ENCODE results near the gene S1PR5. TPM values are rescaled to one million over a fixed set of nuclear protein-coding genes. Genes with fewer than 3 reads are reported as not detected.

The S1PR5 gene
- polyA plus RNA-seq, 1 donor (not counting 4 experiments of a cell fraction or from before 2014, with no cell fraction given): 10.5 TPM

GRCh38 chr19:10538204-10538983, 21.1 kb upstream of the S1PR5 start:
- Histone ChIP-seq H3K4me1 (ENCODE audit: control insufficient read depth, extremely low read depth, insufficient read depth, low read length) (peaks cover 29% of the 10 kb centered on the region), H4K20me1 (ENCODE audit: control insufficient read depth, extremely low read depth, insufficient read depth, low read length) (no peaks in the 10 kb centered on the region), H3K27ac (ENCODE audit: control insufficient read depth, insufficient read depth, low read length) (no peak overlapping the region), H3K4me3 (ENCODE audit: control insufficient read depth in 2 of 3, extremely low read depth in 1 of 3, insufficient read depth in 2 of 3, low read depth in 1 of 3, low read length in 3 of 3) (no peak overlapping the region), H3K27me3 (ENCODE audit: control insufficient read depth, extremely low read depth, insufficient read depth, low read length) (no peaks in the 10 kb centered on the region), H3K9me3 (ENCODE audit: control insufficient read depth, low read depth, low read length) (no peaks in the 10 kb centered on the region), H3K36me3 (ENCODE audit: control insufficient read depth in 2 of 2, extremely low read depth in 1 of 2, insufficient read depth in 2 of 2, low read length in 2 of 2) (no peaks in the 10 kb centered on the region), H3K79me2 (ENCODE audit: control insufficient read depth, insufficient read depth, low read length) (no peaks in the 10 kb centered on the region), H3K4me2 (ENCODE audit: control insufficient read depth, extremely low read depth, insufficient read depth, low read depth, low read length) (no peak overlapping the region), H3K9ac (ENCODE audit: control insufficient read depth, extremely low read depth, insufficient read depth, low read length) (no peak overlapping the region), H3K9me1 (ENCODE audit: control insufficient read depth, extremely low read depth, insufficient read depth, low read length) (no peaks in the 10 kb centered on the region), H2AFZ (ENCODE audit: control insufficient read depth, low read length) (no peak overlapping the region)
- dilution Hi-C loops (cut with MboI; ENCODE audit: extremely low pct_ligation_motif_present, low sequenced_read_pairs): no loop called here
- no peak for DNase-seq (ENCODE audit: low read depth, low spot score)
- FAIRE-seq: no peak
- TF ChIP-seq, protein P1, sequence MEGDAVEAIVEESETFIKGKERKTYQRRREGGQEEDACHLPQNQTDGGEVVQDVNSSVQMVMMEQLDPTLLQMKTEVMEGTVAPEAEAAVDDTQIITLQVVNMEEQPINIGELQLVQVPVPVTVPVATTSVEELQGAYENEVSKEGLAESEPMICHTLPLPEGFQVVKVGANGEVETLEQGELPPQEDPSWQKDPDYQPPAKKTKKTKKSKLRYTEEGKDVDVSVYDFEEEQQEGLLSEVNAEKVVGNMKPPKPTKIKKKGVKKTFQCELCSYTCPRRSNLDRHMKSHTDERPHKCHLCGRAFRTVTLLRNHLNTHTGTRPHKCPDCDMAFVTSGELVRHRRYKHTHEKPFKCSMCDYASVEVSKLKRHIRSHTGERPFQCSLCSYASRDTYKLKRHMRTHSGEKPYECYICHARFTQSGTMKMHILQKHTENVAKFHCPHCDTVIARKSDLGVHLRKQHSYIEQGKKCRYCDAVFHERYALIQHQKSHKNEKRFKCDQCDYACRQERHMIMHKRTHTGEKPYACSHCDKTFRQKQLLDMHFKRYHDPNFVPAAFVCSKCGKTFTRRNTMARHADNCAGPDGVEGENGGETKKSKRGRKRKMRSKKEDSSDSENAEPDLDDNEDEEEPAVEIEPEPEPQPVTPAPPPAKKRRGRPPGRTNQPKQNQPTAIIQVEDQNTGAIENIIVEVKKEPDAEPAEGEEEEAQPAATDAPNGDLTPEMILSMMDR (optimal IDR thresholded peaks at IDR 0.05 in 1 of 3, IDR thresholded peaks at IDR 0.05 in 1 of 3, conservative IDR thresholded peaks at IDR 0.05 in 1 of 3; ENCODE audit: extremely low read depth in 1 of 3, insufficient read depth in 2 of 3, low read length in 3 of 3): no peak
- TF ChIP-seq EZH2 (IDR thresholded peaks at IDR 0.05; ENCODE audit: low read length): no peak

GRCh38 chr19:10537668-10538067, 20.4 kb upstream of the S1PR5 start:
- no peaks in the 10 kb centered on the region for H4K20me1 ChIP-seq (ENCODE audit: control insufficient read depth, extremely low read depth, insufficient read depth, low read length)
- FAIRE-seq (no peak), DNase-seq (ENCODE audit: low read depth, low spot score) (no peak)
- H3K4me3 ChIP-seq (ENCODE audit: control insufficient read depth in 2 of 3, extremely low read depth in 1 of 3, insufficient read depth in 2 of 3, low read depth in 1 of 3, low read length in 3 of 3): no peak overlapping the region
- no peak overlapping the region for H3K9ac ChIP-seq (ENCODE audit: control insufficient read depth, extremely low read depth, insufficient read depth, low read length)
- no peak overlapping the region for H2AFZ ChIP-seq (ENCODE audit: control insufficient read depth, low read length)
- no peak overlapping the region for H3K4me2 ChIP-seq (ENCODE audit: control insufficient read depth, extremely low read depth, insufficient read depth, low read depth, low read length)
- H3K4me1 ChIP-seq (ENCODE audit: control insufficient read depth, extremely low read depth, insufficient read depth, low read length): peaks cover 26% of the 10 kb centered on the region
- no peaks in the 10 kb centered on the region for H3K36me3 ChIP-seq (ENCODE audit: control insufficient read depth in 2 of 2, extremely low read depth in 1 of 2, insufficient read depth in 2 of 2, low read length in 2 of 2)
- TF ChIP-seq EZH2 (IDR thresholded peaks at IDR 0.05; ENCODE audit: low read length): no peak
- no peaks in the 10 kb centered on the region for H3K9me3 ChIP-seq (ENCODE audit: control insufficient read depth, low read depth, low read length)
- H3K27me3 ChIP-seq (ENCODE audit: control insufficient read depth, extremely low read depth, insufficient read depth, low read length): no peaks in the 10 kb centered on the region
- H3K79me2 ChIP-seq (ENCODE audit: control insufficient read depth, insufficient read depth, low read length): no peaks in the 10 kb centered on the region
- H3K9me1 ChIP-seq (ENCODE audit: control insufficient read depth, extremely low read depth, insufficient read depth, low read length): no peaks in the 10 kb centered on the region
- dilution Hi-C loops (cut with MboI; ENCODE audit: extremely low pct_ligation_motif_present, low sequenced_read_pairs): no loop called here
- H3K27ac ChIP-seq (ENCODE audit: control insufficient read depth, insufficient read depth, low read length): no peak overlapping the region
